ENCODE data around the gene PCDH9. TPM values are rescaled to one million over a fixed set of nuclear protein-coding genes. Genes with fewer than 3 reads are reported as not detected.

Gene PCDH9
- total and polyA plus RNA-seq, 10 of the 15 experiments (the other 5 are each of a cell fraction or from before 2014, with no cell fraction given), result 0.02 to 2.3 (median 0.05) TPM; not detected in 1

DNA sequence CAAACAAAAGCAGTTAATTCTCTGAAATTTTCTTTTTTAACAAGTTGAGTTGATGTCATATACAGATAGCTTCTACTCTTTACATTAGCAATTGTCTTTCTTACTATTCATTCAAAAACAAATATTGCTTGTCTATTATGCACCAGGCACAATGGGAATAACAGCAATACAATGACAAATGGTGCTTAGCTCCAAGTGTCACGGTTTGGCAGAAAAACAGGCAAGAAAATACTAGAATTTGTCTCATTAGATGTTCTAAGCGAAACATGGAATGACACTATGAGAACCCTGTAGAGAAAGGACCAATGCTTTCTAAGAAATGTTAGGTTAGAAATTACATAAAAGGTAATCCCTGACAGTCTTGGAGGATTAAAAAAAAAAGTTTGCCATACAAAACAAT lies 187.6 kb downstream of the PCDH9 start:
- SMC1A ChIA-PET (ENCODE audit: uncharacterized antibody, unreplicated experiment), result no interaction called here
- FAIRE-seq (no peak), DNase-seq (ENCODE audit: low read depth, low spot score) (no peak), ATAC-seq (no peak)
- POLR2A ChIA-PET, result no interaction called here
- in situ Hi-C loops (cut with MboI), result no loop called here
- RAD21 ChIA-PET (ENCODE audit: unreplicated experiment), result no interaction called here
- Histone ChIP-seq H3K79me2 (ENCODE audit: control insufficient read depth, insufficient read depth, low read length) (no peaks in the 10 kb centered on the region), H2AFZ (ENCODE audit: control insufficient read depth, low read depth, low read length) (no peak overlapping the region), H4K20me1 (ENCODE audit: control insufficient read depth, insufficient read depth) (no peaks in the 10 kb centered on the region), H3K27ac (ENCODE audit: control insufficient read depth, insufficient read depth) (no peak overlapping the region), H3K4me1 (ENCODE audit: control insufficient read depth, insufficient read depth, low read length) (no peaks in the 10 kb centered on the region), H3K4me2 (ENCODE audit: control insufficient read depth, insufficient read depth) (no peak overlapping the region), H3K27me3 (replicated peaks in 1 of 2; ENCODE audit: control insufficient read depth in 2 of 2, insufficient read depth in 2 of 2, low read length in 1 of 2) (no peaks in the 10 kb centered on the region), H3K36me3 (ENCODE audit: control insufficient read depth in 2 of 2, insufficient read depth in 2 of 2, low read length in 1 of 2) (no peaks in the 10 kb centered on the region), H3K9ac (ENCODE audit: control insufficient read depth, insufficient read depth, low read length) (no peak overlapping the region), H3K4me3 (no peak overlapping the region), H3K9me3 (replicated peaks; ENCODE audit: control insufficient read depth, insufficient read depth, low read length) (no peaks in the 10 kb centered on the region)
- CTCF ChIA-PET, result no interaction called here
- TF ChIP-seq, protein P1, sequence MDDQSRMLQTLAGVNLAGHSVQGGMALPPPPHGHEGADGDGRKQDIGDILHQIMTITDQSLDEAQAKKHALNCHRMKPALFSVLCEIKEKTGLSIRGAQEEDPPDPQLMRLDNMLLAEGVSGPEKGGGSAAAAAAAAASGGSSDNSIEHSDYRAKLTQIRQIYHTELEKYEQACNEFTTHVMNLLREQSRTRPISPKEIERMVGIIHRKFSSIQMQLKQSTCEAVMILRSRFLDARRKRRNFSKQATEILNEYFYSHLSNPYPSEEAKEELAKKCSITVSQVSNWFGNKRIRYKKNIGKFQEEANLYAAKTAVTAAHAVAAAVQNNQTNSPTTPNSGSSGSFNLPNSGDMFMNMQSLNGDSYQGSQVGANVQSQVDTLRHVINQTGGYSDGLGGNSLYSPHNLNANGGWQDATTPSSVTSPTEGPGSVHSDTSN (IDR thresholded peaks at IDR 0.05; ENCODE audit: insufficient replicate concordance, low read depth, low read length), result no peak
- no peak for TF ChIP-seq SIN3A (IDR thresholded peaks at IDR 0.05; ENCODE audit: low read depth, low read length)
- no peak for TF ChIP-seq MYC (IDR thresholded peaks at IDR 0.05; ENCODE audit: insufficient read depth, insufficient read length, insufficient replicate concordance, low read length, severe bottlenecking)
- TF ChIP-seq RBBP5 (conservative IDR thresholded peaks at IDR 0.05), result no peak
- no peak for TF ChIP-seq CBFB (IDR thresholded peaks at IDR 0.05; ENCODE audit: low read depth)
- no peak for TF ChIP-seq FOXK2 (IDR thresholded peaks at IDR 0.05)
- no peak for TF ChIP-seq SMAD5 (IDR thresholded peaks at IDR 0.05; ENCODE audit: low read depth)
- TF ChIP-seq, protein P2, sequence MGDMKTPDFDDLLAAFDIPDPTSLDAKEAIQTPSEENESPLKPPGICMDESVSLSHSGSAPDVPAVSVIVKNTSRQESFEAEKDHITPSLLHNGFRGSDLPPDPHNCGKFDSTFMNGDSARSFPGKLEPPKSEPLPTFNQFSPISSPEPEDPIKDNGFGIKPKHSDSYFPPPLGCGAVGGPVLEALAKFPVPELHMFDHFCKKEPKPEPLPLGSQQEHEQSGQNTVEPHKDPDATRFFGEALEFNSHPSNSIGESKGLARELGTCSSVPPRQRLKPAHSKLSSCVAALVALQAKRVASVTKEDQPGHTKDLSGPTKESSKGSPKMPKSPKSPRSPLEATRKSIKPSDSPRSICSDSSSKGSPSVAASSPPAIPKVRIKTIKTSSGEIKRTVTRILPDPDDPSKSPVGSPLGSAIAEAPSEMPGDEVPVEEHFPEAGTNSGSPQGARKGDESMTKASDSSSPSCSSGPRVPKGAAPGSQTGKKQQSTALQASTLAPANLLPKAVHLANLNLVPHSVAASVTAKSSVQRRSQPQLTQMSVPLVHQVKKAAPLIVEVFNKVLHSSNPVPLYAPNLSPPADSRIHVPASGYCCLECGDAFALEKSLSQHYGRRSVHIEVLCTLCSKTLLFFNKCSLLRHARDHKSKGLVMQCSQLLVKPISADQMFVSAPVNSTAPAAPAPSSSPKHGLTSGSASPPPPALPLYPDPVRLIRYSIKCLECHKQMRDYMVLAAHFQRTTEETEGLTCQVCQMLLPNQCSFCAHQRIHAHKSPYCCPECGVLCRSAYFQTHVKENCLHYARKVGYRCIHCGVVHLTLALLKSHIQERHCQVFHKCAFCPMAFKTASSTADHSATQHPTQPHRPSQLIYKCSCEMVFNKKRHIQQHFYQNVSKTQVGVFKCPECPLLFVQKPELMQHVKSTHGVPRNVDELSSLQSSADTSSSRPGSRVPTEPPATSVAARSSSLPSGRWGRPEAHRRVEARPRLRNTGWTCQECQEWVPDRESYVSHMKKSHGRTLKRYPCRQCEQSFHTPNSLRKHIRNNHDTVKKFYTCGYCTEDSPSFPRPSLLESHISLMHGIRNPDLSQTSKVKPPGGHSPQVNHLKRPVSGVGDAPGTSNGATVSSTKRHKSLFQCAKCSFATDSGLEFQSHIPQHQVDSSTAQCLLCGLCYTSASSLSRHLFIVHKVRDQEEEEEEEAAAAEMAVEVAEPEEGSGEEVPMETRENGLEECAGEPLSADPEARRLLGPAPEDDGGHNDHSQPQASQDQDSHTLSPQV (IDR thresholded peaks at IDR 0.05), result no peak
- intact Hi-C loops (cut with micrococcal nuclease; ENCODE audit: unreplicated experiment), result no loop called here
- no TSS peak for BruUV-seq (replicated peaks)
- 3% methylated on average over 2 of the region's 2 CpGs for WGBS (ENCODE audit: insufficient coverage, insufficient replicate concordance, low lambda C conversion rate, missing lambda C conversion rate)
